SK-N-SH (cell line): ENCODE data around the gene MYBPC3. TPM values are rescaled to one million over a fixed set of nuclear protein-coding genes. Genes with fewer than 3 reads are reported as not detected.

ENCODE experiments used
- CTCF ChIA-PET: fragments of 300-600, 350-600 bp; formaldehyde crosslinking; extraction: SDS; loops from one replicate; lab custom pipeline; 2021; lab: Yijun Ruan, JAX
- POLR2A ChIA-PET: fragments of 350-600 bp; sonication (Branson Sonifier 250); formaldehyde crosslinking; extraction: SDS; loops from one replicate; lab custom pipeline; 2020; ENCODE audit warnings: antibody characterized with exemption, inconsistent platforms; lab: Yijun Ruan, JAX
- DNase-seq: peaks from one replicate; pipeline ENCODE4 v3.0.0; 2012
- H2AFZ ChIP-seq: fragments of 200-600 bp; sonication (generic); 2 replicates; pipeline ENCODE4 v1.8.1; 2016; ENCODE audit warnings: antibody characterized with exemption, mild to moderate bottlenecking, low read depth
- H3F3A ChIP-seq: fragments of 200-600 bp; sonication (generic); replicated peaks from 2 replicates; pipeline ENCODE3; 2016; ENCODE audit warnings: antibody characterized with exemption, mild to moderate bottlenecking; ENCODE audit not compliant: insufficient read depth
- H3K27ac ChIP-seq, 2 experiments: fragments of 200-500 bp in 1 of 2; fragments of 200-600 bp in 1 of 2; sonication (Bioruptor generic) in 1 of 2; sonication (generic), shearing (Covaris generic) in 1 of 2; 2 replicates each; pipeline versions ENCODE4 v1.5.1 to v1.6.1; 2014 to 2016; ENCODE audit warnings: low read depth in 2 of 2, inconsistent platforms in 1 of 2, low read length in 1 of 2, mild to moderate bottlenecking in 1 of 2, mixed read lengths in 1 of 2
- H3K27me3 ChIP-seq: fragments of 200-600 bp; sonication (generic), shearing (Covaris generic); 2 replicates; pipeline ENCODE4 v1.6.1; 2016; ENCODE audit warnings: mixed run types; ENCODE audit not compliant: insufficient read depth
- H3K36me3 ChIP-seq, 2 experiments: fragments of 200-500 bp in 1 of 2; fragments of 200-600 bp in 1 of 2; sonication (Bioruptor generic) in 1 of 2; sonication (generic) in 1 of 2; replicated peaks in 1 of 2; 2 replicates each; pipeline versions ENCODE3 to v1.5.1; 2014 to 2016; ENCODE audit warnings: low read length in 1 of 2, mild to moderate bottlenecking in 1 of 2; ENCODE audit not compliant: insufficient read depth in 2 of 2, control insufficient read depth in 1 of 2
- H3K4me1 ChIP-seq, 2 experiments: fragments of 200-500 bp in 1 of 2; fragments of 200-600 bp in 1 of 2; sonication (Bioruptor generic) in 1 of 2; sonication (generic), shearing (Covaris generic) in 1 of 2; 2 replicates each; pipeline versions ENCODE4 v1.5.1 to v1.6.1; 2014 to 2016; ENCODE audit warnings: low read depth in 1 of 2, low read length in 1 of 2, mixed run types in 1 of 2; ENCODE audit not compliant: insufficient read depth in 2 of 2, control insufficient read depth in 1 of 2
- H3K4me2 ChIP-seq: fragments of 200-600 bp; sonication (generic), shearing (Covaris generic); 2 replicates; pipeline ENCODE4 v1.6.1; 2017; ENCODE audit warnings: mixed run types
- H3K4me3 ChIP-seq, 2 experiments: fragments of 200-500 bp in 1 of 2; fragments of 200-600 bp in 1 of 2; sonication (Bioruptor generic) in 1 of 2; sonication (generic), shearing (Covaris generic) in 1 of 2; 2 replicates each; pipeline versions ENCODE4 v1.5.1 to v1.8.1; 2014 to 2016; ENCODE audit warnings: low read depth in 2 of 2, inconsistent platforms in 1 of 2, low read length in 1 of 2, mild to moderate bottlenecking in 1 of 2, mixed read lengths in 1 of 2, moderate library complexity in 1 of 2
- H3K79me2 ChIP-seq: fragments of 200-600 bp; sonication (generic); 2 replicates; pipeline ENCODE4 v1.8.1; 2017; ENCODE audit warnings: mild to moderate bottlenecking; ENCODE audit not compliant: insufficient read depth
- H3K9ac ChIP-seq: fragments of 200-600 bp; sonication (generic); 2 replicates; pipeline ENCODE4 v1.6.1; 2017; ENCODE audit warnings: mixed run types
- H3K9me2 ChIP-seq: fragments of 200-600 bp; sonication (generic); 2 replicates; pipeline ENCODE4 v1.6.1; 2017; ENCODE audit warnings: mixed run types
- H3K9me3 ChIP-seq: fragments of 200-600 bp; sonication (generic); 2 replicates; pipeline ENCODE4 v1.6.1; 2017; ENCODE audit warnings: mixed run types, mild to moderate bottlenecking, moderate library complexity
- H4K20me1 ChIP-seq: fragments of 200-600 bp; sonication (generic); 2 replicates; pipeline ENCODE4 v1.6.1; 2017; ENCODE audit warnings: mild to moderate bottlenecking, mixed run types; ENCODE audit not compliant: insufficient read depth
- FOSL2 ChIP-seq: IDR thresholded peaks from 2 replicates; pipeline ENCODE4 v1.4.0; 2012; ENCODE audit warnings: low read depth, mild to moderate bottlenecking, moderate library complexity, borderline replicate concordance
- GABPA ChIP-seq: IDR thresholded peaks from 2 replicates; pipeline ENCODE4 v1.4.0; 2012; ENCODE audit warnings: low read depth, mild to moderate bottlenecking
- GATA2 ChIP-seq: sonication (generic); formaldehyde crosslinking; IDR thresholded peaks from 2 replicates; pipeline ENCODE4 v1.5.0; 2020; ENCODE audit warnings: mild to moderate bottlenecking, missing genetic modification reagents
- MXI1 ChIP-seq: IDR thresholded peaks from 2 replicates; pipeline ENCODE4 v1.6.1; 2012; ENCODE audit warnings: mild to moderate bottlenecking, low read depth, low read length, improper control_type of control experiment
- RAD21 ChIP-seq: IDR thresholded peaks from 2 replicates; pipeline ENCODE4 v1.6.1; 2012; ENCODE audit warnings: mild to moderate bottlenecking, low read length
- RCOR1 ChIP-seq: fragments of 150-350 bp; IDR thresholded peaks from 2 replicates; pipeline ENCODE4 v1.6.1; 2017; ENCODE audit warnings: antibody characterized with exemption, low read length
- SIN3A ChIP-seq: IDR thresholded peaks from 2 replicates; pipeline ENCODE4 v1.6.1; 2012; ENCODE audit warnings: low read depth, mild to moderate bottlenecking, low read length, moderate library complexity, borderline replicate concordance
- TAF1 ChIP-seq: IDR thresholded peaks from 2 replicates; pipeline ENCODE4 v1.6.1; 2012; ENCODE audit warnings: low read depth, mild to moderate bottlenecking, low read length, moderate library complexity, borderline replicate concordance
- USF2 ChIP-seq: fragments of 150-350 bp; IDR thresholded peaks from 2 replicates; pipeline ENCODE4 v1.6.1; 2017; ENCODE audit warnings: antibody characterized with exemption, low read length, low read depth, borderline replicate concordance
- YY1 ChIP-seq: IDR thresholded peaks from 2 replicates; pipeline ENCODE4 v1.4.0; 2012; ENCODE audit warnings: low read depth, mild to moderate bottlenecking
- WGBS: methylation state at CpG from one replicate; pipeline ENCODE4 v1.1.6; 2017; ENCODE audit warnings: low lambda C conversion rate; 5-methylcytosine and 5-hydroxymethylcytosine counted together
- polyA plus RNA-seq, 3 experiments: library from polyadenylated mRNA; depleted of rRNA; stranded (reverse); fragments of >200 nt; gene quantifications; 2 replicates each; pipeline ENCODE4 v1.2.3, GENCODE V29; 2012

Gene MYBPC3
- polyA plus RNA-seq, 1 of the 3 experiments (the other 2 are of a cell fraction) = not detected

- Histone ChIP-seq H3K27me3 (no peaks in the 10 kb centered on the region), H3K9me2 (no peaks in the 10 kb centered on the region), H3K4me2 (peak overlapping the region; percentile 71), H3K9me3 (no peaks in the 10 kb centered on the region), H3K27ac (peak overlapping the region in 1 of 2 experiments; percentile 86; a peak in 2 of 4 replicates), H3K9ac (peak overlapping the region; percentile 42; the same call in 1 of the 2 replicates), H3K4me1 (peaks cover 5 to 20% of the 10 kb centered on the region in 2 experiments; a peak in 3 of 4 replicates), H3K36me3 (no peaks in the 10 kb centered on the region), H2AFZ (peak overlapping the region; percentile 70; the same call in 1 of the 2 replicates), H3K4me3 (peak overlapping the region; percentile 49 to 59), H4K20me1 (no peaks in the 10 kb centered on the region), H3K79me2 (no peaks in the 10 kb centered on the region), H3F3A (peaks cover 17% of the 10 kb centered on the region)
- POLR2A ChIA-PET = interaction anchor here (0.7 kb wide), 2 partner anchors 181 to 186 kb away, joined by 3 read pairs; no protein-coding TSS in a partner anchor
- no peak for TF ChIP-seq YY1
- no peak for TF ChIP-seq USF2
- TF ChIP-seq GATA2 (CRISPR knock-in tag) = no peak
- 0 out of 2 replicates have a peak, but pooled peaks have one; percentile 28 for TF ChIP-seq RCOR1
- no peak for TF ChIP-seq TAF1
- TF ChIP-seq MXI1 = no peak
- 14% methylated on average over 23 of the region's 47 CpGs for WGBS
- DNase-seq = peak; percentile 82
- CTCF ChIA-PET = interaction anchor here (0.7 to 20.7 kb wide), 8 partner anchors 7 to 1772 kb away, joined by 3 to 239 read pairs (median 5); partner anchors contain the start of gene SLC39A13
Observed at GRCh38 chr11:47399860-47400767, 47.6 kb upstream of the MYBPC3 start.

- H3K9me3 ChIP-seq = no peaks in the 10 kb centered on the region
- no peaks in the 10 kb centered on the region for H4K20me1 ChIP-seq
- no CpG with 5 or more reads among the region's 1 CpG for WGBS
Observed at GRCh38 chr11:47398551-47398950, 46.0 kb upstream of the MYBPC3 start.

More at GRCh38 chr11:47398551-47398950, 46.0 kb upstream of the MYBPC3 start:
- Histone ChIP-seq H3K36me3 (no peaks in the 10 kb centered on the region), H3F3A (peaks cover 17% of the 10 kb centered on the region), H3K4me2 (no peak overlapping the region), H3K79me2 (no peaks in the 10 kb centered on the region), H2AFZ (no peak overlapping the region), H3K9me2 (no peaks in the 10 kb centered on the region), H3K27ac (no peak overlapping the region), H3K9ac (no peak overlapping the region), H3K4me3 (no peak overlapping the region), H3K4me1 (peaks cover 5 to 20% of the 10 kb centered on the region in 2 experiments; a peak in 3 of 4 replicates), H3K27me3 (no peaks in the 10 kb centered on the region)
- ChIA-PET CTCF (interaction anchor here (1.8 to 20.7 kb wide), 4 partner anchors 9 to 44 kb away, joined by 6 to 239 read pairs (median 8); no protein-coding TSS in a partner anchor), POLR2A (no interaction called here)
- no peak for DNase-seq
- TF ChIP-seq FOSL2 (no peak), RAD21 (no peak), SIN3A (no peak), GABPA (no peak)
